Measurements from ENCODE around the gene SHFL. TPM values are rescaled to one million over a fixed set of nuclear protein-coding genes. Genes with fewer than 3 reads are reported as not detected.

The SHFL gene
- total RNA-seq, 2 experiments from 2014 or later, result 21.9 to 28.5 TPM

DNA sequence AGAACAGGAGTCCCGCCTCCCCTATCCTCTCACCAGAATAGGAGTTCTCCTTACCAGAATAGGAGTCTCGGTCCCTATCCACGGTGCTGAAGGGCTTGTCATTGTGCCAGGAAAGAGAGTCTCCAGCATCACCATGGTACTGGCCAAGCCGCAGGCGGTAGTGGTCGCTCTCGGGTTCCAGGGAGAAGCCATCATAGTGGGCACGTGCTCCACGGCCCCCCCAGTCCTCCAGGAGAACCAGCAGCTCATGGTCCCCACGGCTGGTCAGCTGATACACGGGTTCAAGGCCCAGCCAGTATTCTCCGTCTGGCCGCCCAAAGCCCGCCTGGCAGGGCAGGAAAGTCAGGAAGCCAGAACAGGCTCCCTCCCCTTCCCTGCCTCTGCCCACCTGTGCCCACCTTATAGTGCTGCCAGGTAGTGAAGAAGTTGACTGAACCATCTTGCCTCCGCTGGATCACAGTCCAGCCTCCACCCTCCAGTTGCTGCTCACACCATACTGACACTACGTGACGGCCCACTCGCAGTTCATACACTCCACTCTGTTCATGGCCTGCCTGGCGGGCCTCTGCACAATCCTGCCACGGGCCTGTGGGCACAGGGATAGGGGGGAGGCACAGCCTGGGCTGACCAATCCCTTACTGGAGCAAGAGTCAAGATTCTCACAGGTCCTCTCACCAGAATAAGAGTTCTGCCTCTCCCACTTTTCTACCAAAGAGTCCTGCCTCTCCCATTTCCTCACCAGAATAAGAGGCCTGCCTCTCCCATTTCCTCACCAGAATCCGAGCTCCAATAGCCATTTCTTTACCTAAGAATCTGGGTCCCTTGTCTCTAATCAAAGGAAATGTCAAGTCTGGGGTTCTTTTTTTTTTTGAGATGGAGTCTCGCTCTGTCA, 7.4 kb downstream of the SHFL start:
- Histone ChIP-seq H3K9me2 (ENCODE audit: insufficient read depth, low read length) (no peaks in the 10 kb centered on the region), H4K20me1 (ENCODE audit: insufficient read depth, low read length) (no peaks in the 10 kb centered on the region), H3K9me3 (ENCODE audit: low read length) (no peaks in the 10 kb centered on the region), H3K27ac (ENCODE audit: low read depth, low read length, poor library complexity, severe bottlenecking) (no peak overlapping the region), H3K4me1 (ENCODE audit: insufficient read depth, low read length, poor library complexity, severe bottlenecking) (peaks cover 33% of the 10 kb centered on the region), H3K79me2 (ENCODE audit: insufficient read depth, low read depth, low read length) (no peaks in the 10 kb centered on the region), H2AFZ (ENCODE audit: low read length) (no peak overlapping the region), H3K36me3 (ENCODE audit: insufficient read depth, low read length) (peaks cover 9% of the 10 kb centered on the region), H3K4me3 (ENCODE audit: low read depth, low read length, poor library complexity, severe bottlenecking) (no peak overlapping the region), H3K4me2 (ENCODE audit: low read length) (no peak overlapping the region)
- no TSS peak for BruUV-seq (replicated peaks)
- CTCF ChIA-PET (ENCODE audit: unreplicated experiment), result no interaction called here
- POLR2A ChIA-PET, result no interaction called here
- TF ChIP-seq, protein P1, sequence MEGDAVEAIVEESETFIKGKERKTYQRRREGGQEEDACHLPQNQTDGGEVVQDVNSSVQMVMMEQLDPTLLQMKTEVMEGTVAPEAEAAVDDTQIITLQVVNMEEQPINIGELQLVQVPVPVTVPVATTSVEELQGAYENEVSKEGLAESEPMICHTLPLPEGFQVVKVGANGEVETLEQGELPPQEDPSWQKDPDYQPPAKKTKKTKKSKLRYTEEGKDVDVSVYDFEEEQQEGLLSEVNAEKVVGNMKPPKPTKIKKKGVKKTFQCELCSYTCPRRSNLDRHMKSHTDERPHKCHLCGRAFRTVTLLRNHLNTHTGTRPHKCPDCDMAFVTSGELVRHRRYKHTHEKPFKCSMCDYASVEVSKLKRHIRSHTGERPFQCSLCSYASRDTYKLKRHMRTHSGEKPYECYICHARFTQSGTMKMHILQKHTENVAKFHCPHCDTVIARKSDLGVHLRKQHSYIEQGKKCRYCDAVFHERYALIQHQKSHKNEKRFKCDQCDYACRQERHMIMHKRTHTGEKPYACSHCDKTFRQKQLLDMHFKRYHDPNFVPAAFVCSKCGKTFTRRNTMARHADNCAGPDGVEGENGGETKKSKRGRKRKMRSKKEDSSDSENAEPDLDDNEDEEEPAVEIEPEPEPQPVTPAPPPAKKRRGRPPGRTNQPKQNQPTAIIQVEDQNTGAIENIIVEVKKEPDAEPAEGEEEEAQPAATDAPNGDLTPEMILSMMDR (conservative IDR thresholded peaks at IDR 0.05; ENCODE audit: low read length), result no peak
- TF ChIP-seq EZH2phosphoT487 (IDR thresholded peaks at IDR 0.05; ENCODE audit: borderline replicate concordance, low read depth, low read length), result no peak
- intact Hi-C loops (cut with micrococcal nuclease; ENCODE audit: unreplicated experiment), result no loop called here
- DNase-seq (ENCODE audit: low spot score), result no peak

DNA sequence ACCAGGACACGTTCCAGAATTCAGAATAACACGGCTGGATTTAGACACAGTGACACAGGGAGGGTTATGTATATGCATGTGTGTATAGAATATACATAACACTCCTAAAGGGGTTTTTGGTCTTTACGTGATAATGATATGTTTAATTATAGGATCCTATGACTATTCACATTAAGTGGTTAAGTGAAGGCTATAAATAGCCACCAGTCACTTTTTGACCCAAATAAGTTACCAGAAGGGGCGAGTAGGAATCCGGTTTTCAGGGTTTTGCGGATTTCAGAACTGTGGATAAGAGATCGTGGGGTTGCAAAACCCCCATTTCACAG, 9.5 kb downstream of the SHFL start:
- Histone ChIP-seq H3K9me3 (ENCODE audit: low read length) (no peaks in the 10 kb centered on the region), H3K4me2 (ENCODE audit: low read length) (peak overlapping the region; percentile 61; the same call in 1 of the 2 replicates), H3K4me1 (ENCODE audit: insufficient read depth, low read length, poor library complexity, severe bottlenecking) (peaks cover 38% of the 10 kb centered on the region), H4K20me1 (ENCODE audit: insufficient read depth, low read length) (no peaks in the 10 kb centered on the region), H3K79me2 (ENCODE audit: insufficient read depth, low read depth, low read length) (no peaks in the 10 kb centered on the region), H3K36me3 (ENCODE audit: insufficient read depth, low read length) (peaks cover 9% of the 10 kb centered on the region), H2AFZ (ENCODE audit: low read length) (peak overlapping the region; percentile 47), H3K4me3 (ENCODE audit: low read depth, low read length, poor library complexity, severe bottlenecking) (no peak overlapping the region), H3K9me2 (ENCODE audit: insufficient read depth, low read length) (no peaks in the 10 kb centered on the region), H3K27ac (ENCODE audit: low read depth, low read length, poor library complexity, severe bottlenecking) (no peak overlapping the region)
- ChIA-PET CTCF (ENCODE audit: unreplicated experiment) (no interaction called here), POLR2A (interaction anchor here (0.6 to 1.5 kb wide), 3 partner anchors 10 to 147 kb away, joined by 3 to 9 read pairs (median 3); partner anchors contain the start of gene PPAN)
- intact Hi-C loops (cut with micrococcal nuclease; ENCODE audit: unreplicated experiment), result no loop called here
- TF ChIP-seq, protein P1 (conservative IDR thresholded peaks at IDR 0.05; ENCODE audit: low read length), result no peak
- TF ChIP-seq EZH2phosphoT487 (IDR thresholded peaks at IDR 0.05; ENCODE audit: borderline replicate concordance, low read depth, low read length), result no peak
- no TSS peak for BruUV-seq (replicated peaks)
- no peak for DNase-seq (ENCODE audit: low spot score)
